MM.1S (cell line): ENCODE results near the gene FARP1.

Experiments
- DNase-seq: peaks from one replicate; pipeline ENCODE4 v3.0.0-alpha.2; 2015
- H2AFZ ChIP-seq: fragments of 300-600 bp; sonication (generic); 2 replicates; pipeline ENCODE4 v1.6.0; 2016; ENCODE audit warnings: antibody characterized with exemption, low read length
- H3F3A ChIP-seq: fragments of 300-600 bp; sonication (generic); 2 replicates; pipeline ENCODE4 v1.6.1; 2016; ENCODE audit warnings: mild to moderate bottlenecking, antibody characterized with exemption, low read length, moderate library complexity, mixed read lengths; ENCODE audit not compliant: insufficient read depth
- H3K27ac ChIP-seq: fragments of 300-600 bp; sonication (generic); 2 replicates; pipeline ENCODE4 v1.5.1; 2016; ENCODE audit warnings: mild to moderate bottlenecking, low read length
- H3K27me3 ChIP-seq: fragments of 300-600 bp; sonication (generic); replicated peaks from 2 replicates; pipeline ENCODE4 v1.6.0; 2016; ENCODE audit warnings: low read length; ENCODE audit not compliant: insufficient read depth
- H3K36me3 ChIP-seq: fragments of 300-600 bp; sonication (generic); replicated peaks from 2 replicates; pipeline ENCODE4 v1.6.1; 2016; ENCODE audit warnings: mild to moderate bottlenecking, low read length, mixed read lengths; ENCODE audit not compliant: insufficient read depth
- H3K4me1 ChIP-seq: fragments of 300-600 bp; sonication (generic); 2 replicates; pipeline ENCODE4 v1.6.1; 2016; ENCODE audit warnings: low read length, mixed read lengths
- H3K4me2 ChIP-seq: fragments of 300-600 bp; sonication (generic); 2 replicates; pipeline ENCODE4 v1.6.0; 2016; ENCODE audit warnings: low read depth, low read length
- H3K4me3 ChIP-seq: fragments of 300-600 bp; sonication (generic); 2 replicates; pipeline ENCODE4 v1.5.1; 2016; ENCODE audit warnings: low read length, mixed read lengths
- H3K79me2 ChIP-seq: fragments of 300-600 bp; sonication (generic); 2 replicates; pipeline ENCODE4 v1.6.1; 2016; ENCODE audit warnings: mixed run types, low read length, mixed read lengths
- H3K9ac ChIP-seq: fragments of 300-600 bp; sonication (generic); 2 replicates; pipeline ENCODE4 v1.6.1; 2016; ENCODE audit warnings: low read length, mixed read lengths
- H3K9me2 ChIP-seq: fragments of 300-600 bp; sonication (generic); replicated peaks from 2 replicates; pipeline ENCODE4 v1.6.1; 2016; ENCODE audit warnings: mild to moderate bottlenecking, low read length, mixed read lengths; ENCODE audit not compliant: insufficient read depth
- H3K9me3 ChIP-seq: fragments of 300-600 bp; sonication (generic); replicated peaks from 2 replicates; pipeline ENCODE4 v1.6.1; 2016; ENCODE audit warnings: mild to moderate bottlenecking, low read length, mixed read lengths; ENCODE audit not compliant: insufficient read depth
- H4K20me1 ChIP-seq: fragments of 300-600 bp; sonication (generic); 2 replicates; pipeline ENCODE4 v1.6.1; 2016; ENCODE audit warnings: mild to moderate bottlenecking, low read length, moderate library complexity, mixed read lengths; ENCODE audit not compliant: insufficient read depth
- CTCF ChIP-seq: fragments of 300-600 bp; sonication (generic); IDR thresholded peaks from 2 replicates; pipeline ENCODE4 v1.5.1; 2016; ENCODE audit warnings: antibody characterized with exemption, low read length, mixed read lengths
- EZH2 ChIP-seq: fragments of 300-600 bp; sonication (generic); optimal IDR thresholded peaks from 2 replicates; pipeline ENCODE3; 2017; ENCODE audit warnings: low read depth, mild to moderate bottlenecking, antibody characterized with exemption, low read length, mixed read lengths
- EZH2phosphoT487 ChIP-seq: fragments of 300-600 bp; sonication (generic); IDR thresholded peaks from 2 replicates; pipeline ENCODE4 v1.6.1; 2018; ENCODE audit warnings: antibody characterized with exemption, low read length

Gene FARP1

GRCh38 chr13:98480915-98481877, 338.3 kb downstream of the FARP1 start:
- no peak for TF ChIP-seq CTCF
- no peak for TF ChIP-seq EZH2phosphoT487
- TF ChIP-seq EZH2 = no peak
- H3K27ac ChIP-seq = no peak overlapping the region
- H3K9me2 ChIP-seq = no peaks in the 10 kb centered on the region
- no peaks in the 10 kb centered on the region for H3K27me3 ChIP-seq
- peaks cover 93% of the 10 kb centered on the region for H3K79me2 ChIP-seq
- H3K4me2 ChIP-seq = no peak overlapping the region
- no peak overlapping the region for H3K4me3 ChIP-seq
- H3K4me1 ChIP-seq = peaks cover 21% of the 10 kb centered on the region
- no peak overlapping the region for H3K9ac ChIP-seq
- H4K20me1 ChIP-seq = no peaks in the 10 kb centered on the region
- no peak for DNase-seq
- H2AFZ ChIP-seq = no peak overlapping the region
- peaks cover 6% of the 10 kb centered on the region; the same call in 1 of the 2 replicates for H3F3A ChIP-seq
- H3K36me3 ChIP-seq = no peaks in the 10 kb centered on the region
- no peaks in the 10 kb centered on the region for H3K9me3 ChIP-seq

DNA sequence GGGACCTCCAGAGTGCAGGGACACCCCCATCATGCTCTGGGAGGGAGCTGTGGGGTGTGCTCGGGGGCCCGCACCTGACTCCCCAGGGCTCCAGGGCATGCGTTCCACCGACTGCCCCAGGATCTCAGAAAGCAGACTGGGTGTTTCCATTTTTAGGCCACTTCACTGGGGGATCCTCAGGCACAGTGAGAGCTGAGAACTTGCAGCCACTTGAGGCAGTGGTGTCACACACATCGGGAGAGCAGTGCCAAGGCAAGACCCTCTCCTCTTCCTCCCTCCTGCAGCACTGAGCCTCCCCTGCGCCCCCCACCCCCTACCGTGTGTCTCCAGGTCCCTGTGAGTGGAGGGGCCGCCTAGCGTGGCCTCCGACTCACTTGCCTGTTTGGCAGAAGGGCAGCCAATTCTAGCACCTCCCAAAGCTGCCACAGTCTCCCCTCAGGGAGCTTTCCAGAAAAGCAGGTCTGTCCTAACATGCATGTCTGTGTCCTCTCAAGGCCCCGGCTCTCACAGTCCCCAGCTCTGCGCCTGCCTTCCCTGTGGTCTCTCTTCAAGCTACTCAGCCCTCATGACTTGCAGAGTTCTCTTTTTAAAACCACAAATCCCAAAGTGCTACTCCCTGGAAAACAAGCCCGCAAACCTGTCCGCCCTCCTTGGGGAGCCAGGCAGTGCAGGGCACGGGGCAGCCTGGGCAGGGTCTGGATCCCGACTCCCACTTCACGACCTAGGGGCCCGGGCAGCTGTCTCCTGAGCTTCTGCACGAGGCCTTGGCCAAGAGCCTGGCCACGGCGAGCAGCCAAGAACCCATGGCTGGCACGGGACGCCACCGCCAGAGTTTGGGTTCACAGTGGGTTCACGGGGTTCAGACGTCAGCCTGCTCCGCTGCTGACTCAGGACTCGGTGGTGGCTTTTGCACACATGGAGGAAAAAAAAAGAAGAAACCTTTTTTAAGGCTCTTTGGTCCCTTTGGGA, 339.9 kb downstream of the FARP1 start:
- H3K27ac ChIP-seq = no peak overlapping the region
- H3F3A ChIP-seq = no peaks in the 10 kb centered on the region
- peaks cover 17% of the 10 kb centered on the region for H3K4me1 ChIP-seq
- no peak overlapping the region for H3K4me2 ChIP-seq
- H3K9me3 ChIP-seq = no peaks in the 10 kb centered on the region
- TF ChIP-seq CTCF (no peak), EZH2 (no peak), EZH2phosphoT487 (no peak)
- H3K36me3 ChIP-seq = no peaks in the 10 kb centered on the region
- no peaks in the 10 kb centered on the region for H3K9me2 ChIP-seq
- no peaks in the 10 kb centered on the region for H3K27me3 ChIP-seq
- H3K9ac ChIP-seq = no peak overlapping the region
- no peak overlapping the region for H2AFZ ChIP-seq
- no peak for DNase-seq
- H4K20me1 ChIP-seq = no peaks in the 10 kb centered on the region
- no peak overlapping the region for H3K4me3 ChIP-seq
- peaks cover 94% of the 10 kb centered on the region for H3K79me2 ChIP-seq

GRCh38 chr13:98483601-98484288, 340.9 kb downstream of the FARP1 start:
- no peaks in the 10 kb centered on the region for H3K9me2 ChIP-seq
- no peaks in the 10 kb centered on the region for H4K20me1 ChIP-seq
- H2AFZ ChIP-seq = no peak overlapping the region
- H3K36me3 ChIP-seq = no peaks in the 10 kb centered on the region
- peaks cover 92% of the 10 kb centered on the region for H3K79me2 ChIP-seq
- H3K4me2 ChIP-seq = no peak overlapping the region
- H3K9ac ChIP-seq = no peak overlapping the region
- H3K4me1 ChIP-seq = peaks cover 17% of the 10 kb centered on the region
- TF ChIP-seq EZH2 (no peak), CTCF (no peak), EZH2phosphoT487 (no peak)
- no peak for DNase-seq
- H3K9me3 ChIP-seq = no peaks in the 10 kb centered on the region
- H3K4me3 ChIP-seq = no peak overlapping the region
- no peak overlapping the region for H3K27ac ChIP-seq
- H3F3A ChIP-seq = peaks cover 6% of the 10 kb centered on the region
- no peaks in the 10 kb centered on the region for H3K27me3 ChIP-seq
